ENCODE measurements around the gene CRTC3.

Gene CRTC3

GRCh38 chr15:90545095-90545494 lies 15.4 kb downstream of the CRTC3 start:
- no peak overlapping the region for H3K4me3 ChIP-seq (ENCODE audit: low read length in 2 of 2)
- no peak overlapping the region for H4K8ac ChIP-seq (ENCODE audit: low read depth, low read length)
- no peaks in the 10 kb centered on the region for H3K79me1 ChIP-seq (ENCODE audit: low read depth, low read length)
- H2BK5ac ChIP-seq (ENCODE audit: low read length): no peak overlapping the region
- H3K27ac ChIP-seq (replicated peaks; ENCODE audit: low read length): no peak overlapping the region
- no peak overlapping the region for H2BK12ac ChIP-seq (ENCODE audit: low read length)
- no peak overlapping the region for H2BK15ac ChIP-seq (ENCODE audit: low read length)
- no peak overlapping the region for H4K91ac ChIP-seq (ENCODE audit: low read depth, low read length, poor library complexity)
- H3K18ac ChIP-seq (ENCODE audit: low read length): no peak overlapping the region
- H3K4me2 ChIP-seq (ENCODE audit: insufficient read depth, low read length, poor library complexity, severe bottlenecking): no peak overlapping the region
- H2BK120ac ChIP-seq (ENCODE audit: low read depth, low read length): no peak overlapping the region
- H3K36me3 ChIP-seq (replicated peaks in 1 of 2; ENCODE audit: control insufficient read depth in 2 of 2, insufficient read depth in 2 of 2, low read length in 2 of 2): peaks cover 0 to 34% of the 10 kb centered on the region in 2 donors
- H3K23ac ChIP-seq (ENCODE audit: low read depth, low read length, poor library complexity): no peak overlapping the region
- H3K14ac ChIP-seq (ENCODE audit: low read length): no peak overlapping the region
- no peak overlapping the region for H3K9ac ChIP-seq (ENCODE audit: low read depth, low read length, poor library complexity)
- no peak overlapping the region for H2AFZ ChIP-seq (ENCODE audit: low read length)
- DNase-seq (ENCODE audit: low spot score): no peak
- no peaks in the 10 kb centered on the region for H3K9me3 ChIP-seq (replicated peaks in 1 of 2; ENCODE audit: control insufficient read depth in 2 of 2, insufficient read depth in 1 of 2, low read depth in 1 of 2, low read length in 2 of 2)
- H3K4ac ChIP-seq (ENCODE audit: low read length): no peak overlapping the region
- H3K27me3 ChIP-seq (ENCODE audit: control insufficient read depth in 3 of 3, insufficient read depth in 3 of 3, low read depth in 1 of 3, low read length in 3 of 3): no peaks in the 10 kb centered on the region
- peaks cover 0 to 2% of the 10 kb centered on the region in 2 donors for H3K4me1 ChIP-seq (ENCODE audit: control insufficient read depth in 2 of 2, insufficient read depth in 1 of 2, low read depth in 1 of 2, low read length in 2 of 2)
- no peak overlapping the region for H2AK5ac ChIP-seq (ENCODE audit: low read depth, low read length)
- no CpG with 5 or more reads among the region's 7 CpGs for WGBS, 2 donors (ENCODE audit: extremely low coverage in 2 of 2, insufficient read length in 2 of 2, insufficient replicate concordance in 1 of 2)

- no peak for DNase-seq (ENCODE audit: low spot score)
- Histone ChIP-seq H3K23ac (ENCODE audit: low read depth, low read length, poor library complexity) (no peak overlapping the region), H3K9me3 (replicated peaks in 1 of 2; ENCODE audit: control insufficient read depth in 2 of 2, insufficient read depth in 1 of 2, low read depth in 1 of 2, low read length in 2 of 2) (no peaks in the 10 kb centered on the region), H3K4me2 (ENCODE audit: insufficient read depth, low read length, poor library complexity, severe bottlenecking) (no peak overlapping the region), H4K91ac (ENCODE audit: low read depth, low read length, poor library complexity) (no peak overlapping the region), H3K14ac (ENCODE audit: low read length) (no peak overlapping the region), H2BK12ac (ENCODE audit: low read length) (no peak overlapping the region), H3K79me1 (ENCODE audit: low read depth, low read length) (no peaks in the 10 kb centered on the region), H3K27ac (replicated peaks; ENCODE audit: low read length) (no peak overlapping the region), H3K18ac (ENCODE audit: low read length) (no peak overlapping the region), H3K4ac (ENCODE audit: low read length) (no peak overlapping the region), H3K4me3 (ENCODE audit: low read length in 2 of 2) (no peak overlapping the region), H3K27me3 (ENCODE audit: control insufficient read depth in 3 of 3, insufficient read depth in 3 of 3, low read depth in 1 of 3, low read length in 3 of 3) (no peaks in the 10 kb centered on the region), H2AFZ (ENCODE audit: low read length) (no peak overlapping the region), H4K8ac (ENCODE audit: low read depth, low read length) (no peak overlapping the region), H2BK5ac (ENCODE audit: low read length) (no peak overlapping the region), H3K4me1 (ENCODE audit: control insufficient read depth in 2 of 2, insufficient read depth in 1 of 2, low read depth in 1 of 2, low read length in 2 of 2) (peaks cover 0 to 2% of the 10 kb centered on the region in 2 donors), H2BK15ac (ENCODE audit: low read length) (no peak overlapping the region), H2AK5ac (ENCODE audit: low read depth, low read length) (no peak overlapping the region), H3K9ac (ENCODE audit: low read depth, low read length, poor library complexity) (no peak overlapping the region), H3K36me3 (replicated peaks in 1 of 2; ENCODE audit: control insufficient read depth in 2 of 2, insufficient read depth in 2 of 2, low read length in 2 of 2) (peaks cover 0 to 24% of the 10 kb centered on the region in 2 donors), H2BK120ac (ENCODE audit: low read depth, low read length) (no peak overlapping the region)
- WGBS, 2 donors (ENCODE audit: extremely low coverage in 2 of 2, insufficient read length in 2 of 2, insufficient replicate concordance in 1 of 2): no CpG with 5 or more reads among the region's 2 CpGs
Measured at GRCh38 chr15:90547540-90547939, 17.8 kb downstream of the CRTC3 start.

- Histone ChIP-seq H2BK15ac (ENCODE audit: low read length) (no peak overlapping the region), H3K27me3 (ENCODE audit: control insufficient read depth in 3 of 3, insufficient read depth in 3 of 3, low read depth in 1 of 3, low read length in 3 of 3) (no peaks in the 10 kb centered on the region), H2BK5ac (ENCODE audit: low read length) (no peak overlapping the region), H3K4me3 (ENCODE audit: low read length in 2 of 2) (no peak overlapping the region), H3K79me1 (ENCODE audit: low read depth, low read length) (no peaks in the 10 kb centered on the region), H2AFZ (ENCODE audit: low read length) (no peak overlapping the region), H2AK5ac (ENCODE audit: low read depth, low read length) (no peak overlapping the region), H3K4ac (ENCODE audit: low read length) (no peak overlapping the region), H3K27ac (replicated peaks; ENCODE audit: low read length) (no peak overlapping the region), H3K4me2 (ENCODE audit: insufficient read depth, low read length, poor library complexity, severe bottlenecking) (no peak overlapping the region), H3K18ac (ENCODE audit: low read length) (no peak overlapping the region), H3K23ac (ENCODE audit: low read depth, low read length, poor library complexity) (no peak overlapping the region), H3K9me3 (replicated peaks in 1 of 2; ENCODE audit: control insufficient read depth in 2 of 2, insufficient read depth in 1 of 2, low read depth in 1 of 2, low read length in 2 of 2) (peaks cover 0 to 2% of the 10 kb centered on the region in 2 donors), H2BK120ac (ENCODE audit: low read depth, low read length) (no peak overlapping the region), H3K9ac (ENCODE audit: low read depth, low read length, poor library complexity) (no peak overlapping the region), H2BK12ac (ENCODE audit: low read length) (no peak overlapping the region), H4K91ac (ENCODE audit: low read depth, low read length, poor library complexity) (no peak overlapping the region), H4K8ac (ENCODE audit: low read depth, low read length) (no peak overlapping the region), H3K36me3 (replicated peaks in 1 of 2; ENCODE audit: control insufficient read depth in 2 of 2, insufficient read depth in 2 of 2, low read length in 2 of 2) (peaks cover 0 to 5% of the 10 kb centered on the region in 2 donors), H3K14ac (ENCODE audit: low read length) (no peak overlapping the region), H3K4me1 (ENCODE audit: control insufficient read depth in 2 of 2, insufficient read depth in 1 of 2, low read depth in 1 of 2, low read length in 2 of 2) (peaks cover 0 to 2% of the 10 kb centered on the region in 2 donors)
- no peak for DNase-seq (ENCODE audit: low spot score)
- no CpG with 5 or more reads among the region's 6 CpGs for WGBS, 2 donors (ENCODE audit: extremely low coverage in 2 of 2, insufficient read length in 2 of 2, insufficient replicate concordance in 1 of 2)
Measured at GRCh38 chr15:90550919-90551318, 21.2 kb downstream of the CRTC3 start.

GRCh38 chr15:90552162-90552928 lies 22.6 kb downstream of the CRTC3 start:
- peaks cover 0 to 5% of the 10 kb centered on the region in 2 donors for H3K36me3 ChIP-seq (replicated peaks in 1 of 2; ENCODE audit: control insufficient read depth in 2 of 2, insufficient read depth in 2 of 2, low read length in 2 of 2)
- no peak overlapping the region for H3K27ac ChIP-seq (replicated peaks; ENCODE audit: low read length)
- no peak overlapping the region for H2AK5ac ChIP-seq (ENCODE audit: low read depth, low read length)
- H3K4me1 ChIP-seq (ENCODE audit: control insufficient read depth in 2 of 2, insufficient read depth in 1 of 2, low read depth in 1 of 2, low read length in 2 of 2): peaks cover 3 to 5% of the 10 kb centered on the region in 2 donors
- WGBS, 2 donors (ENCODE audit: extremely low coverage in 2 of 2, insufficient read length in 2 of 2, insufficient replicate concordance in 1 of 2): no CpG with 5 or more reads among the region's 8 CpGs
- H3K9ac ChIP-seq (ENCODE audit: low read depth, low read length, poor library complexity): no peak overlapping the region
- H3K23ac ChIP-seq (ENCODE audit: low read depth, low read length, poor library complexity): no peak overlapping the region
- H2BK12ac ChIP-seq (ENCODE audit: low read length): no peak overlapping the region
- no peak overlapping the region for H3K14ac ChIP-seq (ENCODE audit: low read length)
- H2BK15ac ChIP-seq (ENCODE audit: low read length): no peak overlapping the region
- no peak overlapping the region for H4K91ac ChIP-seq (ENCODE audit: low read depth, low read length, poor library complexity)
- H4K8ac ChIP-seq (ENCODE audit: low read depth, low read length): no peak overlapping the region
- H3K4me3 ChIP-seq (ENCODE audit: low read length in 2 of 2): no peak overlapping the region
- no peak overlapping the region for H2BK5ac ChIP-seq (ENCODE audit: low read length)
- peaks cover 0 to 2% of the 10 kb centered on the region in 2 donors for H3K9me3 ChIP-seq (replicated peaks in 1 of 2; ENCODE audit: control insufficient read depth in 2 of 2, insufficient read depth in 1 of 2, low read depth in 1 of 2, low read length in 2 of 2)
- no peak overlapping the region for H3K18ac ChIP-seq (ENCODE audit: low read length)
- H3K27me3 ChIP-seq (ENCODE audit: control insufficient read depth in 3 of 3, insufficient read depth in 3 of 3, low read depth in 1 of 3, low read length in 3 of 3): no peaks in the 10 kb centered on the region
- no peak for DNase-seq (ENCODE audit: low spot score)
- H2AFZ ChIP-seq (ENCODE audit: low read length): no peak overlapping the region
- H3K79me1 ChIP-seq (ENCODE audit: low read depth, low read length): no peaks in the 10 kb centered on the region
- H3K4me2 ChIP-seq (ENCODE audit: insufficient read depth, low read length, poor library complexity, severe bottlenecking): no peak overlapping the region
- H2BK120ac ChIP-seq (ENCODE audit: low read depth, low read length): no peak overlapping the region
- H3K4ac ChIP-seq (ENCODE audit: low read length): no peak overlapping the region
